Uterus (tissue), 4 donors: ENCODE results near the gene PREX1. TPM values are rescaled to one million over a fixed set of nuclear protein-coding genes. Genes with fewer than 3 reads are reported as not detected.

Source experiments
- DNase-seq, 2 donors: peaks; one replicate each; pipeline ENCODE4 v3.0.0-alpha.2; 2019 to 2020
- H3K27ac ChIP-seq, 2 donors: fragments of 200-600 bp; sonication (generic); 1 replicate in 1 of 2; 2 replicates in 1 of 2; pipeline ENCODE4 v1.5.1; 2016 to 2018
- H3K27me3 ChIP-seq, 2 donors: fragments of 200-600 bp; sonication (generic); one replicate each; pipeline ENCODE4 v1.5.1; 2018 to 2019; ENCODE audit warnings: control low read depth in 1 of 2
- H3K36me3 ChIP-seq, 2 donors: fragments of 200-600 bp; sonication (generic); one replicate each; pipeline ENCODE4 v1.5.1; 2019; ENCODE audit warnings: control low read depth in 1 of 2
- H3K4me1 ChIP-seq, 2 donors: fragments of 200-600 bp; sonication (generic); one replicate each; pipeline ENCODE4 v1.5.1; 2018 to 2019; ENCODE audit warnings: control low read depth in 1 of 2
- H3K4me3 ChIP-seq, 2 donors: fragments of 200-600 bp; sonication (generic); 1 replicate in 1 of 2; 2 replicates in 1 of 2; pipeline ENCODE4 v1.5.1; 2018 to 2019; ENCODE audit warnings: mild to moderate bottlenecking in 1 of 2
- H3K9me3 ChIP-seq, 2 donors: fragments of 200-600 bp; sonication (generic); one replicate each; pipeline ENCODE4 v1.5.1; 2019; ENCODE audit warnings: control low read depth in 1 of 2
- POLR2A ChIP-seq, 2 donors: fragments of 450-650 bp; IDR thresholded peaks; one replicate each; pipeline ENCODE4 v1.6.1; 2016; ENCODE audit warnings: antibody characterized with exemption in 2 of 2, mild to moderate bottlenecking in 1 of 2, moderate library complexity in 1 of 2
- intact Hi-C: fragments of 100-400 bp; cut with DNase I; formaldehyde crosslinking; loops from one replicate; pipeline ENCODE4 v1.15.1; 2023; ENCODE audit warnings: low total_unique reads
- total RNA-seq, 4 donors: library from RNA; depleted of rRNA in 3 of 4; stranded (reverse); fragments of >200 nt in 3 of 4; gene quantifications; one replicate each; pipeline versions ENCODE4 v1.1.0 to v1.2.4, GENCODE V29; 2014 to 2023
- TF ChIP-seq, protein P1 (sequence below), 4 experiments: fragments of 200-600 bp in 2 of 4; fragments of 450-650 bp in 2 of 4; sonication (generic) in 2 of 4; IDR thresholded peaks; one replicate each; pipeline ENCODE4 v1.5.1; 2016 to 2019; ENCODE audit warnings: antibody characterized with exemption in 4 of 4, mild to moderate bottlenecking in 2 of 4, moderate library complexity in 1 of 4
- donor health status: DM: yes; HTN: yes; CAD: no.

Gene PREX1
- total RNA-seq, 4 donors from 2014 or later, result 3.6 to 19.7 (median 11.3) TPM

DNA sequence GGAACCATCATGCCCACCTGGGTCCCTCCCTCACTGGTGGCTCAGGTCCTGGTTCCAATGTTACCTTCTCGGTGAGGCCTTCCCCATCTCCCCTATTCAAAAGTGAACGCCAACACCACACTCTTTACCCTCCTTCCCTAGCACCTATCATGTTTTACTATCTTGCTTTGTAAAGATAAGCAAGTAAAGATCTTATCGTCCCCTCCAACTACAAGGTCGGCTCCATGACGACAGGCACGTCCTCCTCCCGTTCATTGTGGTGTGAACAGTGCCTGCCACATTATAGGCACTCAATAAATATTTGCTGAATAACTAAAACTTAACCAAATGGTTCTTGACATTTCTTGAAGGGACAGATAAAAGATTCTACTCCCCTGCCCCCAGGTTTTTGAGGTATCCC lies 147.1 kb downstream of the PREX1 start:
- no peak for DNase-seq
- Histone ChIP-seq H3K27ac (no peak overlapping the region), H3K4me1 (peaks cover 0 to 5% of the 10 kb centered on the region in 2 donors), H3K36me3 (no peaks in the 10 kb centered on the region), H3K27me3 (no peaks in the 10 kb centered on the region), H3K4me3 (no peak overlapping the region), H3K9me3 (no peaks in the 10 kb centered on the region)
- intact Hi-C loops, result no loop called here
- TF ChIP-seq, protein P1, sequence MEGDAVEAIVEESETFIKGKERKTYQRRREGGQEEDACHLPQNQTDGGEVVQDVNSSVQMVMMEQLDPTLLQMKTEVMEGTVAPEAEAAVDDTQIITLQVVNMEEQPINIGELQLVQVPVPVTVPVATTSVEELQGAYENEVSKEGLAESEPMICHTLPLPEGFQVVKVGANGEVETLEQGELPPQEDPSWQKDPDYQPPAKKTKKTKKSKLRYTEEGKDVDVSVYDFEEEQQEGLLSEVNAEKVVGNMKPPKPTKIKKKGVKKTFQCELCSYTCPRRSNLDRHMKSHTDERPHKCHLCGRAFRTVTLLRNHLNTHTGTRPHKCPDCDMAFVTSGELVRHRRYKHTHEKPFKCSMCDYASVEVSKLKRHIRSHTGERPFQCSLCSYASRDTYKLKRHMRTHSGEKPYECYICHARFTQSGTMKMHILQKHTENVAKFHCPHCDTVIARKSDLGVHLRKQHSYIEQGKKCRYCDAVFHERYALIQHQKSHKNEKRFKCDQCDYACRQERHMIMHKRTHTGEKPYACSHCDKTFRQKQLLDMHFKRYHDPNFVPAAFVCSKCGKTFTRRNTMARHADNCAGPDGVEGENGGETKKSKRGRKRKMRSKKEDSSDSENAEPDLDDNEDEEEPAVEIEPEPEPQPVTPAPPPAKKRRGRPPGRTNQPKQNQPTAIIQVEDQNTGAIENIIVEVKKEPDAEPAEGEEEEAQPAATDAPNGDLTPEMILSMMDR (IDR thresholded peaks at IDR 0.05), result no peak
- TF ChIP-seq POLR2A (IDR thresholded peaks at IDR 0.05), result no peak

DNA sequence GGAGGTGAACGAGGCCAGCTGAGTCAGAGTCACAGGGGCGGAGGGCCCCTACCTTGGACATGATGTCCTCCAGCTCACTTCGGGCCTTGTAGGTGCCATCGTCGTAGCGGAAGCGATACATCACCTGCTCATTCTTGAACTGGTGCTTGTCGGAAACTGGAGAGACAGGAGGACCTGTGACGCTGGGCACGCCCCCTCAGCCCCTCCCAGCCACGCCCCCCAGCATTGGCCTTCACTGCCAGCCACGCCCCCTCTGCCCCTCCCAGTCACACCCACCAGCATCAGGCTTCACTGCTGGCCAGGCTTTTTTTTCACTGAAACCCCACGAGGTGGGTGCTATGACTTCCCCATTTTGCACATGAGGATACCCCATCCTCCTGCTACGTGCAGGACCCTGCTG lies 148.2 kb downstream of the PREX1 start:
- Histone ChIP-seq H3K27ac (no peak overlapping the region), H3K4me1 (peaks cover 0 to 5% of the 10 kb centered on the region in 2 donors), H3K4me3 (no peak overlapping the region), H3K36me3 (no peaks in the 10 kb centered on the region), H3K27me3 (no peaks in the 10 kb centered on the region), H3K9me3 (no peaks in the 10 kb centered on the region)
- no peak for DNase-seq
- TF ChIP-seq, protein P1 (IDR thresholded peaks at IDR 0.05), result no peak
- no peak for TF ChIP-seq POLR2A (IDR thresholded peaks at IDR 0.05)
- intact Hi-C loops, result no loop called here

DNA sequence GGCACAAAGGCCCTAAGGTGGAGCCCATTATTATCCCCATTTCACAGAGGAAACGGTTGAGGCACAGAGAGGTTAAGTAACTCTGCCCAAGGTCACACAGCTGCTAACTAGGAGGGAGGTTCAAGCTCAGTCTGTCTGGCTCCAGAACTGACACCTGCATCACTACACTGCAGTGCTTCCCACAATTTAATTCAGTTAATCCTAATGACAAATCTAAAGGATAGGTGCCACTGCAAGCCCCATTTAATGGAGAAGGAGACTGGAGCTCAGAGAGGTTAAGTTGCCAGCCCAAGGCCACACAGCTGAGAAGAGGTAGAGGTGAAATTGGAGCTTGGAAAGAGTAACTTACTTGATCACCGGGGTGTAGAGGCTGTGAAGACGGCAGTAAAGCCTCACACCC lies 148.8 kb downstream of the PREX1 start:
- intact Hi-C loops, result no loop called here
- Histone ChIP-seq H3K27me3 (no peaks in the 10 kb centered on the region), H3K4me3 (no peak overlapping the region), H3K4me1 (peaks cover 0 to 5% of the 10 kb centered on the region in 2 donors), H3K27ac (no peak overlapping the region), H3K9me3 (no peaks in the 10 kb centered on the region), H3K36me3 (no peaks in the 10 kb centered on the region)
- no peak for DNase-seq
- TF ChIP-seq POLR2A (IDR thresholded peaks at IDR 0.05), result no peak
- TF ChIP-seq, protein P1 (IDR thresholded peaks at IDR 0.05), result no peak

DNA sequence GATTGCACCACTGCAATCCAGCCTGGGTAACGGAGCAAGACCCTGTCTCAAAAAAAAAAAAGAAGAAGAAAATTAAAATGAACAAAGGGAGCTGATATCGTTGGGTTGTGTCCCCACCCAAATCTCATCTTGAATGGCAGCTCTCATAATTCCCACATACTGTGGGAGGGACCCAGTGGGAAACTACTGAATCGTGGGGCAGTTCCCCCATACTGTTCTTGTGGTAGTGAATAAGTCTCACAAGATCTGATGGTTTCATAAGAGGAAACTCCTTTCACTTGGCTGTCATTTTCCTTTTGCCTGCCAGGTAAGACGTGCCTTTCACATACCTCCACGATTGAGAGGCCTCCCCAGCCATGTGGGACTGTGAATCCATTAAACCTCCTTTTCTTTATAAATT lies 149.4 kb downstream of the PREX1 start:
- TF ChIP-seq, protein P1 (IDR thresholded peaks at IDR 0.05), result no peak
- no peak for TF ChIP-seq POLR2A (IDR thresholded peaks at IDR 0.05)
- Histone ChIP-seq H3K27me3 (no peaks in the 10 kb centered on the region), H3K4me3 (no peak overlapping the region), H3K4me1 (peaks cover 0 to 5% of the 10 kb centered on the region in 2 donors), H3K27ac (no peak overlapping the region), H3K9me3 (no peaks in the 10 kb centered on the region), H3K36me3 (no peaks in the 10 kb centered on the region)
- DNase-seq, result no peak
- intact Hi-C loops, result no loop called here

DNA sequence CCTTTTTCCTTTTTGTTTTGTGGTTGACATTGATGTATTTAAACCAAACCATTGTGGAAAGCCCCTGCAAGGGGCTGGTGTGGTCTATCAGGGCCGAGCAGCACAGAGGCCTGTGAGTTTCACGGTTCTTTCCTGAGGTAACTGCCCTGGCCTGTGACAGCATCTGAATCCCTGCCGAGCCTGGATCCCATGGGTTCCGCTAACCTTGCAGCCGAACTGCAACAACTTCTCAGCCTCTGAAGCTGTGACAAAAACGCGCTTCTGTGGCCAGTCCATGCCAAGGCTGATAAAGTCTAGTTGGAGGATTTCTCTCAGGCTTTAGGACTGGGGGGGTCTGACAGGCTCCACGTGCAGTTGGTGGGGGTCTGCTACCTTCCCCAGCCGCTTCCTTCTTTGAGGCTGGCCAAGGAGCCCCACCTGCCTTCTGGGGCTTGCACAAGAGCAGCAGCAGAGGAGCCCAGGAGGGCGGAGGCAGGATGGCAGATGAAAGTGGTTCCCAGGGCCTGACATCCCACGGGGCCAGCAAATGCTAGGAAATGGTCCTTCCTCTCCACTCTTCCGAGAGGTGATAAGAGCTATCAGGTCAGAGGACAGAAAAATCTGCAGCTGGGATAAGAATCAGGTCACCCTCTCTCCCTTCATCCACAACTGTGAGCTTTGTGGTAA lies 150.9 kb downstream of the PREX1 start:
- H3K36me3 ChIP-seq, result no peaks in the 10 kb centered on the region
- no peak overlapping the region for H3K4me3 ChIP-seq
- TF ChIP-seq, protein P1 (IDR thresholded peaks at IDR 0.05), result no peak
- no peak for TF ChIP-seq POLR2A (IDR thresholded peaks at IDR 0.05)
- no peak for DNase-seq
- H3K9me3 ChIP-seq, result no peaks in the 10 kb centered on the region
- H3K27ac ChIP-seq, result no peak overlapping the region
- intact Hi-C loops, result no loop called here
- H3K27me3 ChIP-seq, result no peaks in the 10 kb centered on the region
- no peaks in the 10 kb centered on the region for H3K4me1 ChIP-seq
